Gastroesophageal sphincter (tissue), 4 donors: ENCODE results near the gene KLHL9. TPM values are rescaled to one million over a fixed set of nuclear protein-coding genes. Genes with fewer than 3 reads are reported as not detected.

ENCODE experiments used
- ATAC-seq: fragments of 150-250 bp; one replicate; pipeline ENCODE4 v1.9.1; 2016; ENCODE audit warnings: mild to moderate bottlenecking, moderate library complexity
- H3K27ac ChIP-seq, 4 donors: fragments of 200-600 bp; sonication (generic) in 3 of 4; 1 replicate in 3 of 4; 2 replicates in 1 of 4; pipeline ENCODE4 v1.5.1; 2016 to 2019
- H3K27me3 ChIP-seq: fragments of 200-600 bp; sonication (generic); one replicate; pipeline ENCODE4 v1.5.1; 2019
- H3K36me3 ChIP-seq, 2 donors: fragments of 200-600 bp; sonication (generic); one replicate each; pipeline ENCODE4 v1.5.1; 2019; ENCODE audit warnings: control low read depth in 1 of 2
- H3K4me1 ChIP-seq, 3 donors: fragments of 200-600 bp; sonication (generic); 1 replicate in 2 of 3; 2 replicates in 1 of 3; pipeline ENCODE4 v1.5.1; 2016 to 2019; ENCODE audit warnings: control low read depth in 2 of 3
- H3K4me3 ChIP-seq, 2 donors: fragments of 200-600 bp; sonication (generic); one replicate each; pipeline ENCODE4 v1.5.1; 2019; ENCODE audit warnings: mild to moderate bottlenecking in 1 of 2, moderate library complexity in 1 of 2
- H3K9me3 ChIP-seq, 3 donors: fragments of 200-600 bp; sonication (generic); one replicate each; pipeline ENCODE4 v1.5.1; 2017 to 2019; ENCODE audit warnings: control low read depth in 2 of 3
- CTCF ChIP-seq, 4 experiments: fragments of 200-600 bp in 2 of 4; fragments of 450-650 bp in 2 of 4; sonication (generic) in 1 of 4; IDR thresholded peaks; one replicate each; pipeline ENCODE4 v1.5.1; 2017 to 2019; ENCODE audit warnings: antibody characterized with exemption in 4 of 4, mild to moderate bottlenecking in 2 of 4, moderate library complexity in 2 of 4
- EP300 ChIP-seq: sonication (generic); formaldehyde crosslinking; IDR thresholded peaks from one replicate; pipeline ENCODE4 v1.6.1; 2017; ENCODE audit warnings: antibody characterized with exemption, mild to moderate bottlenecking
- POLR2A ChIP-seq, 2 donors: fragments of 450-650 bp; IDR thresholded peaks; one replicate each; pipeline ENCODE4 v1.6.1; 2017; ENCODE audit warnings: antibody characterized with exemption in 2 of 2, mild to moderate bottlenecking in 2 of 2, moderate library complexity in 1 of 2
- POLR2AphosphoS5 ChIP-seq: sonication (generic); formaldehyde crosslinking; IDR thresholded peaks from one replicate; pipeline ENCODE4 v1.6.1; 2017; ENCODE audit warnings: antibody characterized with exemption
- WGBS, 2 donors: methylation state at CpG; one replicate each; pipeline ENCODE4 v1.1.5; 2018; ENCODE audit warnings: low coverage in 1 of 2; 5-methylcytosine and 5-hydroxymethylcytosine counted together
- total RNA-seq, 4 donors: library from RNA; depleted of rRNA; stranded (reverse); fragments of >200 nt; gene quantifications; one replicate each; pipeline ENCODE4 v1.1.0, GENCODE V29; 2016

The KLHL9 gene
- total RNA-seq, 4 donors from 2014 or later: 20.5 to 32.1 (median 24.4) TPM

DNA sequence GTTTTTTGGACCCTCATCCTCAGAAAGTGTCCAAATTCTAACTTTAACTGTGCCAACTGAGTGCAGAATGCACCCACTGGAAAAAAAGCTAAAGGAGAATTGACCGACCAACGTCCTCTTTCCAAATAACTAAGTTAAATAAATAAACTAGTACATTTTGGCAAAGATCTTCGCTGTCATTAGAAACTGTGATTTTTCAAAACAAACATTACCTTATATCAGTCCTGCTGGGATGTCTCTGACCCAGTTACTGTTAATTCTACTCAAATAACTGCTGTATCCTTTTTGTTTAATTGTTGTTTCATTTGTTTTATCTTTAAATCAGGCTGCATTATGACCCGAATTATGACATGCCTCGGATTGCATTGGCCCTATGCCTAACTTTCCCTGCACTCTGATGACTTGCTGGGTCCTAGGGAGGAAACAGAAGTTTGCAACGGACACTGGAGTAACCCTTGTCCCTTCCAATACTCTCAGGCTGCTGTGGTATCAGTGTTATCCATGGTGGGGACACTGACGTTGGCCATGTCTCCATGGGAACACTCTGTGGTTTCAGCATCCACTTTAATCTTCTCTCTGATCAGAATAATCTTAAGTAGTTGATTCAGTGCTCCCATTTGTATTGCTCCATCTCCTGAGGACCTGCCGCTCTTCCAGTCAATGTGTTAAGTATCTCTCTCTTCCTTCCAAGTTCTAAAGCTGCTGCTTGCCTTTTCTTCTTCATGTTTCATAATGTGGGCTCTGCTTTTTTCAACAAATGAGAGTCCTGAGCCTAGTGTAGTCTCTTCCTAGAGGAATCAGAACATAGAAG lies 19.0 kb downstream of the KLHL9 start:
- Histone ChIP-seq H3K36me3 (peaks cover 0 to 3% of the 10 kb centered on the region in 2 donors), H3K4me1 (peaks cover 0 to 15% (median 0%) of the 10 kb centered on the region in 3 donors), H3K9me3 (no peaks in the 10 kb centered on the region), H3K27me3 (no peaks in the 10 kb centered on the region), H3K27ac (no peak overlapping the region), H3K4me3 (no peak overlapping the region)
- 27 to 29% methylated on average over 8 of the region's 8 CpGs for WGBS, 2 donors
- no peak for TF ChIP-seq POLR2A (IDR thresholded peaks at IDR 0.05)
- no peak for TF ChIP-seq CTCF (IDR thresholded peaks at IDR 0.05)
- no peak for TF ChIP-seq POLR2AphosphoS5
- no peak for TF ChIP-seq EP300
- ATAC-seq: peak; percentile 59

- Histone ChIP-seq H3K9me3 (no peaks in the 10 kb centered on the region), H3K4me3 (no peak overlapping the region), H3K36me3 (no peaks in the 10 kb centered on the region), H3K4me1 (peaks cover 0 to 11% (median 0%) of the 10 kb centered on the region in 3 donors), H3K27me3 (no peaks in the 10 kb centered on the region), H3K27ac (no peak overlapping the region)
- TF ChIP-seq POLR2AphosphoS5 (no peak), POLR2A (IDR thresholded peaks at IDR 0.05) (no peak), EP300 (no peak), CTCF (IDR thresholded peaks at IDR 0.05) (no peak)
- ATAC-seq: no peak
- 81 to 91% methylated on average over 2 of the region's 2 CpGs for WGBS, 2 donors
These were observed 21.1 kb downstream of the KLHL9 start for GRCh38 chr9:21314152-21314551.

GRCh38 chr9:21311889-21312288 lies 23.3 kb downstream of the KLHL9 start:
- no peak overlapping the region for H3K27ac ChIP-seq
- H3K9me3 ChIP-seq: no peaks in the 10 kb centered on the region
- no peaks in the 10 kb centered on the region for H3K27me3 ChIP-seq
- 67 to 100% methylated on average over 1 of the region's 1 CpG for WGBS, 2 donors
- no peak overlapping the region for H3K4me3 ChIP-seq
- H3K4me1 ChIP-seq: peaks cover 0 to 10% (median 0%) of the 10 kb centered on the region in 3 donors
- no peak for TF ChIP-seq POLR2AphosphoS5
- no peak for TF ChIP-seq CTCF (IDR thresholded peaks at IDR 0.05)
- no peak for TF ChIP-seq POLR2A (IDR thresholded peaks at IDR 0.05)
- TF ChIP-seq EP300: no peak
- no peaks in the 10 kb centered on the region for H3K36me3 ChIP-seq
- ATAC-seq: no peak

GRCh38 chr9:21305213-21305612 lies 30.0 kb downstream of the KLHL9 start, which contains the start of gene IFNA5:
Gene IFNA5 (minus strand): TSS chr9:21305313. CDS start chr9:21305256, 57 bp downstream.
- TF ChIP-seq POLR2AphosphoS5 (no peak), CTCF (IDR thresholded peaks at IDR 0.05) (no peak), POLR2A (IDR thresholded peaks at IDR 0.05) (no peak), EP300 (no peak)
- Histone ChIP-seq H3K27ac (no peak within 1 kb of the TSS), H3K36me3 (no peaks in the 10 kb centered on the region), H3K4me3 (no peak within 1 kb of the TSS), H3K9me3 (no peaks in the 10 kb centered on the region), H3K4me1 (no peaks in the 10 kb centered on the region), H3K27me3 (no peaks in the 10 kb centered on the region)
- 65 to 76% methylated on average over 2 of the region's 2 CpGs for WGBS, 2 donors
- ATAC-seq: no peak

- WGBS, 2 donors: 60% methylated on average over 1 of the region's 1 CpG; no CpG with 5 or more reads in 1 of the 2 donors
- H3K27ac ChIP-seq: no peak overlapping the region
- no peak for TF ChIP-seq EP300
- no peak for TF ChIP-seq POLR2AphosphoS5
- no peak for TF ChIP-seq CTCF (IDR thresholded peaks at IDR 0.05)
- no peak for TF ChIP-seq POLR2A (IDR thresholded peaks at IDR 0.05)
- ATAC-seq: no peak
- H3K27me3 ChIP-seq: no peaks in the 10 kb centered on the region
- no peak overlapping the region for H3K4me3 ChIP-seq
- H3K36me3 ChIP-seq: no peaks in the 10 kb centered on the region
- no peaks in the 10 kb centered on the region for H3K4me1 ChIP-seq
- no peaks in the 10 kb centered on the region for H3K9me3 ChIP-seq
These were observed 39.2 kb downstream of the KLHL9 start for GRCh38 chr9:21295992-21296391.
